GM18858 (cell line): ENCODE data around the gene SLC23A3.

Source experiments
- ATAC-seq: cut with Tn5 transposase; IDR thresholded peaks from one replicate; pipeline ENCODE4 v1.9.1; 2021; ENCODE audit not compliant: unreplicated experiment

SLC23A3 gene

GRCh38 chr2:219176818-219177551 lies 7.2 kb upstream of the SLC23A3 start, which contains the start of gene CNPPD1:
Gene CNPPD1 (minus strand): TSS chr2:219176925. CDS start chr2:219176828, 97 bp downstream.
- peak; percentile 47 for ATAC-seq

- peak; percentile 10 for ATAC-seq
These were observed 6.3 kb upstream of the SLC23A3 start for GRCh38 chr2:219175928-219176817.

DNA sequence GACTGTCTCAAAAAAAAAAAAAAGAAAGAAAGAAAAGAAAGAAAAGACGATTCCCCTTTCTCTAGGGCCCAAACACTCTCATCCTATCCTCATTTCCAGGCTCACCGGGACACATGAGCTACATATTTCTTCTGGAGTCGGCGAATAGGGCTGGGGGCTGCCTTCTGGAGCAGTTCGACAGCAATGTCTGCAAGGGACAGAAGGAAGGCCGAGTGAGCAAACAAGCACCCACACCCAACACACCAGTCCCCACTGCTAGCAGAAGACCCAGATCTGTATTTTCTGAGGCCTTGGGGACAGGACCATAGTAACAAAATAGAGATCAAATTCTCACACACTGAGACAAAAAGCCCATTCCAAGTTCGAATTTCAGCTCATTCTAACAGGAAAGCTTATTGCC lies 5.7 kb upstream of the SLC23A3 start:
- ATAC-seq = no peak

DNA sequence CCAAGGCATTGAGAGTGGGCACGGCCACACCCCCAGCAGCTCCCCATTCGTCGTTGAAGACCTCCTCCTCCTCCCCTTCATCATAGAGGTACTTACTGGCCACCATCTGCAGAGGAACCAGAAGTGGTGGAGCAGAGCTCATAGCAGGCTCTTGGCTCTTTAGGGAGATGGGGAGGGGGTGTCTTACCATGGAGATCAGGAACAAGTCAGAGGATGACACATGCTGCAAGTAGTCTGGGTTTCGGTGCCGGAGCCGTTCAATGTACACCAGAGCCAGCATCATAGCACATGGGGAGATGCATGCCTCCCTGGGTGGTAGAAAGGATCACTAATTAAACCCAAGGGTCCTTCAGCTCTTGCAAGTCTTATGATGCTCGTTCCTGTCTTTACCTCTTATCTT lies 5.0 kb upstream of the SLC23A3 start:
- ATAC-seq = no peak

DNA sequence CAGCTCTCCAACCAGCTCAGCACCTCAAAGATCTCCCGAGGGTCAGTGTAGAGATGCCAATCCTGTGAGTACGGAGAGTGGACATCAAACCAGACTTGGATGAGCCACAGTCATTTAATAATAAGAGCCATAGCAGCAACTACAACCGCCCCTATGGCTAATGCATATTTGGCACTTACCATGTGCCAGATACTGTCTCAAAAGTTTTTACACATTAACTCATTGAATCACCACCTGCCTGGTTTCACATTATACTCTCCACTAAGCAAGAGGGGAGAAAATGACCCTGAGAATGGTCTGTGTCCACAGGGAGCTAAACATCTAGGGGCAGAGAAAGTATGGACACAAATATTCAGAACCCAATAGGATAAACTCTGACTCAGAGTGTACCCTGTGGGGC lies 4.3 kb upstream of the SLC23A3 start:
- ATAC-seq = no peak

GRCh38 chr2:219173176-219173575 lies 3.3 kb upstream of the SLC23A3 start:
- ATAC-seq = no peak

GRCh38 chr2:219172231-219173154 lies 2.7 kb upstream of the SLC23A3 start:
- no peak for ATAC-seq

DNA sequence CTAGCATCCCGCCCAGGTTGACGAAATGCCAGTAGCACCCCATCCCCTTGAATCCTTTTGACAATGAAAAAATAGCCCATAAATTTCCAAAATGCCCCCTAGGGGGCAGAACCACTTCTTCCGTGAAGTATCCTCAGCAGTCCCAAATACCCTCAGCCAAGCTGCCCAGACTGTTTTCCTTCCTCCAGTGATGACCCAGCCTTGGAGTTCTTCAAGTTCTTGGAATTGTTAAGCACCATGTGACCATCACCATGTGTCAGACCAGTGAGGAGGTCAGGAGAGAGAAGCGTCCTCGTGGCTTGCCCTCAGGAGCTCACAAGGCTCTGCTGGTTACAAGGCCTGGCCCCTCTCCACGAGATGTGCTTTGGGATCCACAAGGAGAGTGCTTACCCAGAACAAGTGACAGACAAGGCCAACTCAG lies 1.4 kb upstream of the SLC23A3 start:
- no peak for ATAC-seq

DNA sequence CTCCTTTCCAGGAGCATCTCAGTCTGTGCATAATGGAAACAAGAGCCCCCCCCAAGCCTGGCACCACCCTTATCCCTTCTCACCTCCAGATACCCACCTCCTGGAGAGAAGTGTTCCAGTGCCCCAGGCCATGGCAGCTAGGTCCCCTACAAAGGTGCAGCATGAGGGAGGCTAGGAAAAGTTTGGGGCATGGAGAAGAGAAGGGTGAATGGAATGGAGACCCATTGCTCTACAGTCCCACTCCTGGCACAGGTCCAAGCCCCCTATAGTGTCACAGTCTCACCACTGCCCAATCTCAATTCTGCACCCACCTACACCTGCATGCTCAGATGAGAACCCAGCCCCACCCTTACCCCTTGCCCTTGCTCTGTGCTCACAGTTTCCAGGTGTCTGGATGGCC lies 897 bp downstream of the SLC23A3 start:
- ATAC-seq = no peak

- ATAC-seq = no peak
These were observed 1.3 kb downstream of the SLC23A3 start for GRCh38 chr2:219168526-219168925.

- no peak for ATAC-seq
These were observed 1.8 kb downstream of the SLC23A3 start for GRCh38 chr2:219167997-219168396.

DNA sequence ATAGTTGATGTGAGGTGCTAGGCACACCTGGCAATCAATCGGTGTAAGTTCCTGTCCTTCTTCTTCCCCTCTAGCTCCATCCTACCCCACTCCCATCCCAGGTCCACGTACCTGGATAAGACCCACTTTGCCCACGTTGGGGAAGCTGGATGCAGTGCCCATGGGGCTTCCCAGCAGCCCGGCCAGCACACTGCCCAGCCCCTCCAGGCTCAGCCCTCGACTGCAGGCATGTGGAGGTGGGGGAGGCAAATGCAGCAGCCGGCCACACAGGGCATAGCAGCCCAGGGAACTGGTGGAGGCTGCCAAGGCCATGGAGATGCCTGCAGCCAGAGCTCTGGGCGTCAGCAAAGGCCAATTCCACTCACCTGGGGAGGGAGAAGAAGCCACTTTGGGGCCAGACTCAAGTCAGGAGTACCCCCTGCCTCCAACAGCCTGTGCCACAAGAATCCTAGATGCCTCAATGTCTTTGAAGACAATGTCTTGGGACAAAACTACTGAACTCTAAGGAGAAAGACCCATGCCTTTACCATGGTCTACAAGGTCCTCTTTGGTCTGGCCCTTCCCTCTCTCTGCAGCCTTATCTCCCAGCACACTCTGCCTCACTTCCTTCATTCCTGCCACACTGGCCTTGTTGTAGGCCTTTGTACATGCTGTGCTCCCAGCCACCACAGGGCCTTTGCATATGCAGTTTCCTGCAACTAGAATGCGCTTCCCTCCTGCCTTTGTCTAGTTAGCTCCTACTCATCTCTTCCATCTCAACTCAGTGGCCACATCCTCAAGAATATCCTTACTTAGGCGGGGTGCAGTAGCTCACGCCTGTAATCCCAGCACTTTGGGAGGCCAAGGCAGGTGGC lies 4.5 kb downstream of the SLC23A3 start:
- no peak for ATAC-seq

GRCh38 chr2:219163156-219163555 lies 6.7 kb downstream of the SLC23A3 start:
- no peak for ATAC-seq

DNA sequence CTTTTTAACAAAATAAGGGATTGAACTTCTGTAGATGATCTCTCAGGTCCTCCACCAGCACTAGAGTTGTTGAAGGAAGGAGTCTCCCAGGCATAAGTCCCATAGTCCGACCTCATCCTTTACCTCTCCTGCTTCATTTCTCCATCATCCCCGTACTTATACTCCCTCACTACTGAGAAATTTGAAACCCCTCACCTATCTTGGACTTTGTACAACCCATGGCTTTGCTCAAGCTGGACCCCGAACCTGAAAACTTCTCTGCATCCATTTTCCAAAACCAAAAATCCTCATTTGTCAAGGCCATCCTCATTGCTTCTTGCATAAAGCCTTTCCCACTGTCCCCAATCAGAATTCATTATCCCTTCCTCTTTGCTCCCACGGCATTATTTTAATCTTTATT lies 8.7 kb downstream of the SLC23A3 start:
- ATAC-seq = no peak

- peak; percentile 77 for ATAC-seq
These were observed 9.4 kb downstream of the SLC23A3 start, which contains the start of gene NHEJ1 for GRCh38 chr2:219160186-219161017. Gene NHEJ1 (minus strand): TSS chr2:219160815. CDS start chr2:219158362, 2,453 bp downstream.

GRCh38 chr2:219159771-219160185 lies 10.1 kb downstream of the SLC23A3 start:
- no peak for ATAC-seq

- ATAC-seq = no peak
These were observed 11.2 kb downstream of the SLC23A3 start for GRCh38 chr2:219158586-219158985.

GRCh38 chr2:219158025-219158424 lies 11.8 kb downstream of the SLC23A3 start:
- ATAC-seq = no peak

- ATAC-seq = no peak
These were observed 12.4 kb downstream of the SLC23A3 start for GRCh38 chr2:219157396-219157795.
